Retinal pigment epithelial cell (primary cell): Measurements from ENCODE around the gene MOCS3.
"Not testable (repeated sequence)": the region's sequence is repeated elsewhere in the genome, so short reads cannot be mapped to it uniquely, and the experiment has no call there.

Experiments used
- DNase-seq: peaks from one replicate; pipeline ENCODE4 v3.0.0-alpha.2; 2010; ENCODE audit warnings: low read depth
- H3K4me3 ChIP-seq: 2 replicates; pipeline ENCODE4 v1.5.1; 2011; ENCODE audit warnings: mild to moderate bottlenecking, low read length, control low read depth, moderate library complexity
- CTCF ChIP-seq: conservative IDR thresholded peaks from 2 replicates; pipeline ENCODE4 v1.5.1; 2011; ENCODE audit warnings: low read depth, low read length, control low read depth, inconsistent platforms

MOCS3 gene

GRCh38 chr20:50969912-50970311, 11.3 kb downstream of the MOCS3 start:
- TF ChIP-seq CTCF = no peak
- DNase-seq = no peak
- H3K4me3 ChIP-seq = no peak overlapping the region

GRCh38 chr20:50975701-50976330, 17.2 kb downstream of the MOCS3 start:
- no peak for DNase-seq
- TF ChIP-seq CTCF = no peak
- H3K4me3 ChIP-seq = no peak overlapping the region

- no peak for DNase-seq
- H3K4me3 ChIP-seq = no peak overlapping the region
- TF ChIP-seq CTCF = no peak
Observed at GRCh38 chr20:50977066-50978021, 18.7 kb downstream of the MOCS3 start.

- not testable (repeated sequence) for DNase-seq, H3K4me3 ChIP-seq
Observed at GRCh38 chr20:50978533-50978932, 19.9 kb downstream of the MOCS3 start.

GRCh38 chr20:50980071-50980681, 21.6 kb downstream of the MOCS3 start:
- H3K4me3 ChIP-seq = no peak overlapping the region
- no peak for TF ChIP-seq CTCF
- DNase-seq = peak; percentile 91

- peak; percentile 83 for TF ChIP-seq CTCF
- no peak for DNase-seq
- H3K4me3 ChIP-seq = no peak overlapping the region
Observed at GRCh38 chr20:50980851-50981713, 22.5 kb downstream of the MOCS3 start.

GRCh38 chr20:50981714-50982048, 23.1 kb downstream of the MOCS3 start:
- no peak overlapping the region for H3K4me3 ChIP-seq
- DNase-seq = no peak
- no peak for TF ChIP-seq CTCF
